ENCODE measurements around the gene TM9SF3.

The TM9SF3 gene

GRCh38 chr10:96622013-96622787, 35.4 kb upstream of the TM9SF3 start:
- DNase-seq (ENCODE audit: low read depth) = no peak
- no peak for TF ChIP-seq CTCF (IDR thresholded peaks at IDR 0.05; ENCODE audit: insufficient read depth, low read depth, low read length, missing control alignments)
- H3K4me3 ChIP-seq (ENCODE audit: low read depth, low read length) = no peak overlapping the region

GRCh38 chr10:96619796-96620773, 33.3 kb upstream of the TM9SF3 start:
- H3K4me3 ChIP-seq (ENCODE audit: low read depth, low read length) = no peak overlapping the region
- no peak for DNase-seq (ENCODE audit: low read depth)
- TF ChIP-seq CTCF (IDR thresholded peaks at IDR 0.05; ENCODE audit: insufficient read depth, low read depth, low read length, missing control alignments) = no peak

- TF ChIP-seq CTCF (IDR thresholded peaks at IDR 0.05; ENCODE audit: insufficient read depth, low read depth, low read length, missing control alignments) = no peak
- no peak for DNase-seq (ENCODE audit: low read depth)
- no peak overlapping the region for H3K4me3 ChIP-seq (ENCODE audit: low read depth, low read length)
Measured at GRCh38 chr10:96619120-96619519, 32.3 kb upstream of the TM9SF3 start.

- no peak overlapping the region for H3K4me3 ChIP-seq (ENCODE audit: low read depth, low read length)
- DNase-seq (ENCODE audit: low read depth) = no peak
- TF ChIP-seq CTCF (IDR thresholded peaks at IDR 0.05; ENCODE audit: insufficient read depth, low read depth, low read length, missing control alignments) = no peak
Measured at GRCh38 chr10:96618653-96619052, 31.8 kb upstream of the TM9SF3 start.

- H3K4me3 ChIP-seq (ENCODE audit: low read depth, low read length) = no peak overlapping the region
- DNase-seq (ENCODE audit: low read depth) = no peak
- TF ChIP-seq CTCF (IDR thresholded peaks at IDR 0.05; ENCODE audit: insufficient read depth, low read depth, low read length, missing control alignments) = no peak
Measured at GRCh38 chr10:96616961-96617360, 30.1 kb upstream of the TM9SF3 start.

GRCh38 chr10:96614515-96614914, 27.7 kb upstream of the TM9SF3 start:
- DNase-seq (ENCODE audit: low read depth) = no peak
- H3K4me3 ChIP-seq (ENCODE audit: low read depth, low read length) = no peak overlapping the region
- no peak for TF ChIP-seq CTCF (IDR thresholded peaks at IDR 0.05; ENCODE audit: insufficient read depth, low read depth, low read length, missing control alignments)
